Lower leg skin (tissue), 3 donors: ENCODE measurements around the gene CLEC18C.
"Not testable (repeated sequence)": the region's sequence is repeated elsewhere in the genome, so short reads cannot be mapped to it uniquely, and the experiment has no call there.

Experiments
- CTCF ChIP-seq, 3 donors: fragments of 450-650 bp; IDR thresholded peaks; one replicate each; pipeline ENCODE4 v1.5.1; 2016; ENCODE audit warnings: antibody characterized with exemption in 3 of 3, mild to moderate bottlenecking in 3 of 3, moderate library complexity in 2 of 3
- POLR2A ChIP-seq, 2 donors: fragments of 450-650 bp; IDR thresholded peaks; one replicate each; pipeline ENCODE4 v1.6.1; 2016 to 2017; ENCODE audit warnings: antibody characterized with exemption in 2 of 2, mild to moderate bottlenecking in 1 of 2, moderate library complexity in 1 of 2

- TF ChIP-seq CTCF, POLR2A (IDR thresholded peaks at IDR 0.05): not testable (repeated sequence)
Measured at GRCh38 chr16:70126226-70126625, 47.4 kb upstream of the CLEC18C start.
